HL-60 (cell line): Measurements from ENCODE around the gene KLK8.

ENCODE experiments used
- DNase-seq, 2 experiments: peaks; one replicate each; pipeline ENCODE4 v3.0.0-alpha.2; 2010 to 2020; ENCODE audit warnings: low read depth in 1 of 2, low spot score in 1 of 2
- H3K27ac ChIP-seq: fragments of 250-450 bp; sonication (Bioruptor Pico); replicated peaks from 2 replicates; pipeline ENCODE4 v1.5.1; 2020; ENCODE audit warnings: mild to moderate bottlenecking, moderate library complexity
- H3K27me3 ChIP-seq: fragments of 250-450 bp; sonication (Bioruptor Pico); 2 replicates; pipeline ENCODE4 v1.5.1; 2021; ENCODE audit warnings: mild to moderate bottlenecking, moderate library complexity; ENCODE audit not compliant: insufficient read depth, poor library complexity, severe bottlenecking
- H3K4me3 ChIP-seq: replicated peaks from 2 replicates; pipeline ENCODE4 v1.5.1; 2011; ENCODE audit warnings: mild to moderate bottlenecking, control low read depth, low read length; ENCODE audit not compliant: insufficient read depth
- GABPA ChIP-seq: IDR thresholded peaks from 2 replicates; pipeline ENCODE4 v1.6.1; 2012; ENCODE audit warnings: low read depth
- POLR2AphosphoS5 ChIP-seq: IDR thresholded peaks from 2 replicates; pipeline ENCODE4 v1.6.1; 2012; ENCODE audit warnings: low read depth
- SPI1 ChIP-seq: IDR thresholded peaks from 2 replicates; pipeline ENCODE4 v1.6.1; 2012; ENCODE audit warnings: low read depth, mild to moderate bottlenecking, borderline replicate concordance
- TF ChIP-seq, protein P1 (sequence below): IDR thresholded peaks from one replicate; pipeline ENCODE4 v1.5.1; 2011; ENCODE audit warnings: low read length, control low read depth, inconsistent platforms; ENCODE audit not compliant: insufficient read depth
- TF ChIP-seq, protein P2 (sequence below): IDR thresholded peaks from 2 replicates; pipeline ENCODE4 v1.6.1; 2012; ENCODE audit warnings: low read depth; ENCODE audit not compliant: insufficient replicate concordance

The KLK8 gene

GRCh38 chr19:51000426-51000825 is 978 bp downstream of the KLK8 start:
- H3K27me3 ChIP-seq = peaks cover 5% of the 10 kb centered on the region
- H3K4me3 ChIP-seq = no peak overlapping the region
- TF ChIP-seq, protein P1, sequence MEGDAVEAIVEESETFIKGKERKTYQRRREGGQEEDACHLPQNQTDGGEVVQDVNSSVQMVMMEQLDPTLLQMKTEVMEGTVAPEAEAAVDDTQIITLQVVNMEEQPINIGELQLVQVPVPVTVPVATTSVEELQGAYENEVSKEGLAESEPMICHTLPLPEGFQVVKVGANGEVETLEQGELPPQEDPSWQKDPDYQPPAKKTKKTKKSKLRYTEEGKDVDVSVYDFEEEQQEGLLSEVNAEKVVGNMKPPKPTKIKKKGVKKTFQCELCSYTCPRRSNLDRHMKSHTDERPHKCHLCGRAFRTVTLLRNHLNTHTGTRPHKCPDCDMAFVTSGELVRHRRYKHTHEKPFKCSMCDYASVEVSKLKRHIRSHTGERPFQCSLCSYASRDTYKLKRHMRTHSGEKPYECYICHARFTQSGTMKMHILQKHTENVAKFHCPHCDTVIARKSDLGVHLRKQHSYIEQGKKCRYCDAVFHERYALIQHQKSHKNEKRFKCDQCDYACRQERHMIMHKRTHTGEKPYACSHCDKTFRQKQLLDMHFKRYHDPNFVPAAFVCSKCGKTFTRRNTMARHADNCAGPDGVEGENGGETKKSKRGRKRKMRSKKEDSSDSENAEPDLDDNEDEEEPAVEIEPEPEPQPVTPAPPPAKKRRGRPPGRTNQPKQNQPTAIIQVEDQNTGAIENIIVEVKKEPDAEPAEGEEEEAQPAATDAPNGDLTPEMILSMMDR = no peak
- TF ChIP-seq, protein P2, sequence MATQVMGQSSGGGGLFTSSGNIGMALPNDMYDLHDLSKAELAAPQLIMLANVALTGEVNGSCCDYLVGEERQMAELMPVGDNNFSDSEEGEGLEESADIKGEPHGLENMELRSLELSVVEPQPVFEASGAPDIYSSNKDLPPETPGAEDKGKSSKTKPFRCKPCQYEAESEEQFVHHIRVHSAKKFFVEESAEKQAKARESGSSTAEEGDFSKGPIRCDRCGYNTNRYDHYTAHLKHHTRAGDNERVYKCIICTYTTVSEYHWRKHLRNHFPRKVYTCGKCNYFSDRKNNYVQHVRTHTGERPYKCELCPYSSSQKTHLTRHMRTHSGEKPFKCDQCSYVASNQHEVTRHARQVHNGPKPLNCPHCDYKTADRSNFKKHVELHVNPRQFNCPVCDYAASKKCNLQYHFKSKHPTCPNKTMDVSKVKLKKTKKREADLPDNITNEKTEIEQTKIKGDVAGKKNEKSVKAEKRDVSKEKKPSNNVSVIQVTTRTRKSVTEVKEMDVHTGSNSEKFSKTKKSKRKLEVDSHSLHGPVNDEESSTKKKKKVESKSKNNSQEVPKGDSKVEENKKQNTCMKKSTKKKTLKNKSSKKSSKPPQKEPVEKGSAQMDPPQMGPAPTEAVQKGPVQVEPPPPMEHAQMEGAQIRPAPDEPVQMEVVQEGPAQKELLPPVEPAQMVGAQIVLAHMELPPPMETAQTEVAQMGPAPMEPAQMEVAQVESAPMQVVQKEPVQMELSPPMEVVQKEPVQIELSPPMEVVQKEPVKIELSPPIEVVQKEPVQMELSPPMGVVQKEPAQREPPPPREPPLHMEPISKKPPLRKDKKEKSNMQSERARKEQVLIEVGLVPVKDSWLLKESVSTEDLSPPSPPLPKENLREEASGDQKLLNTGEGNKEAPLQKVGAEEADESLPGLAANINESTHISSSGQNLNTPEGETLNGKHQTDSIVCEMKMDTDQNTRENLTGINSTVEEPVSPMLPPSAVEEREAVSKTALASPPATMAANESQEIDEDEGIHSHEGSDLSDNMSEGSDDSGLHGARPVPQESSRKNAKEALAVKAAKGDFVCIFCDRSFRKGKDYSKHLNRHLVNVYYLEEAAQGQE = no peak
- TF ChIP-seq POLR2AphosphoS5 (no peak), SPI1 (no peak), GABPA (no peak)
- no peak overlapping the region for H3K27ac ChIP-seq
- DNase-seq = no peak

DNA sequence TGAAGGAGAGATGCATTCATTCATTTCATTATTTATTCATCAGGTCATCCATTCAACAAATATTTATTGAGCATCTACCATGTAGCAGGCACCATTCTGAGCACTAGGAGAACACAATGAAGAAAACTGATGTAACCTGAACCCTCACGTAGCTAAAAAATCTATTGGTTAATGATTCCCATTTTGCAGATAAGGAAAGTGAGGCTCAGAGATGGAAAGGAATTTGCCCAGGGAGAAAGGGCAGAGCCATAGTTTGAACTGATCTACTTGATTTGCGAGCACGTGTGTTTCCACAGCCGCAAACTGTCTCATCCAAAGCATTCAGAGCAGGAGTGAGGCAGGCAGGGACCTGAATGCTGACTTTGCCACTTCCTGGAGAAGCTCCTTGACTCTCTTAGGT is 2.7 kb downstream of the KLK8 start:
- TF ChIP-seq, protein P2 = no peak
- TF ChIP-seq SPI1 (no peak), POLR2AphosphoS5 (no peak), GABPA (no peak)
- TF ChIP-seq, protein P1 = no peak
- H3K4me3 ChIP-seq = no peak overlapping the region
- no peak for DNase-seq
- H3K27me3 ChIP-seq = peaks cover 5% of the 10 kb centered on the region
- H3K27ac ChIP-seq = no peak overlapping the region

DNA sequence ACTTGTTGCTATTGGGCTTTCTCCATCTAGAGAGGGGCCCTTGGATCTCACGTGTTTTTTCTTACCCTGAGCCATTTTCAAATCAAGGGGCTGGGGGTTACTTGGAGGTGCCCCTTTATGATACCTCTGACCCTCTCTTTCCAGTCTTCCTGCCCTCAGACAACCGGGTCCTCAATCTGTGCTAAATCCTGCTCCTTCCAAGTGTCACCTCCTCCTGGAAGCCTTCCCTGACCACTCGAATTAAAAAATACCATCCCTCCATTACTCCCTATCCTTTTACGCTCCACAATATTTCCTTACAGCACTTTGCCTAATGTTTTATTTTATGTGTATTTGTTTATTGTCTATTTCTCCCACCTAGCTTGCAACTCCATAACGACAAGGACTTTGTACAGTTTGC is 3.3 kb downstream of the KLK8 start:
- no peak for DNase-seq
- Histone ChIP-seq H3K4me3 (no peak overlapping the region), H3K27me3 (peaks cover 5% of the 10 kb centered on the region), H3K27ac (no peak overlapping the region)
- no peak for TF ChIP-seq POLR2AphosphoS5
- TF ChIP-seq, protein P1 = no peak
- TF ChIP-seq, protein P2 = no peak
- no peak for TF ChIP-seq GABPA
- no peak for TF ChIP-seq SPI1
